Left lobe of liver (tissue), 2 donors: Measurements from ENCODE around the gene THRA. TPM values are rescaled to one million over a fixed set of nuclear protein-coding genes. Genes with fewer than 3 reads are reported as not detected.

Experiments used
- ATAC-seq: fragments of 200-7000 bp; cut with Tn5 transposase; one replicate; pipeline ENCODE4 v1.9.1; 2020; ENCODE audit warnings: mild to moderate bottlenecking, moderate library complexity
- DNase-seq: peaks from one replicate; pipeline ENCODE4 v3.0.0-alpha.2; 2020; ENCODE audit warnings: low spot score
- total RNA-seq: library from RNA; stranded (reverse); gene quantifications from one replicate; pipeline ENCODE4 v1.2.1, GENCODE V29; 2021
- donor health status: DM: no; HTN: no; CAD: no; lungs with moderate emphysema.
- donor health status: DM: no; HTN: yes; CAD: no.

Gene THRA
- total RNA-seq, 1 donor from 2014 or later: 10.7 TPM

- no peak for ATAC-seq
- no peak for DNase-seq
Measured at GRCh38 chr17:40108970-40109824, 46.4 kb downstream of the THRA start.

- ATAC-seq: no peak
- DNase-seq: no peak
Measured at GRCh38 chr17:40110026-40110845, 47.5 kb downstream of the THRA start.

GRCh38 chr17:40111221-40112128 is 48.7 kb downstream of the THRA start:
- ATAC-seq: peak; percentile 73

GRCh38 chr17:40112191-40112711 is 49.5 kb downstream of the THRA start:
- ATAC-seq (no peak), DNase-seq (no peak)

More at GRCh38 chr17:40111221-40112128, 48.7 kb downstream of the THRA start:
- peak; percentile 90 for DNase-seq

GRCh38 chr17:40112718-40113109 is 49.9 kb downstream of the THRA start:
- no peak for DNase-seq
- ATAC-seq: no peak

GRCh38 chr17:40113110-40113906 is 50.5 kb downstream of the THRA start:
- DNase-seq: peak; percentile 95
- peak; percentile 71 for ATAC-seq

GRCh38 chr17:40113907-40114245 is 51.1 kb downstream of the THRA start:
- ATAC-seq (no peak), DNase-seq (no peak)

- no peak for ATAC-seq
Measured at GRCh38 chr17:40115101-40115436, 52.3 kb downstream of the THRA start.

GRCh38 chr17:40121181-40122135 is 58.7 kb downstream of the THRA start, which contains the start of gene MSL1:
MSL1 (plus strand) TSS chr17:40121971; CDS start chr17:40122613, 642 bp downstream.
- ATAC-seq (peak; percentile 83), DNase-seq (peak; percentile 93)

More at GRCh38 chr17:40115101-40115436, 52.3 kb downstream of the THRA start:
- DNase-seq: no peak

- DNase-seq: peak; percentile 64
- ATAC-seq: peak; percentile 52
Measured at GRCh38 chr17:40122136-40122998, 59.6 kb downstream of the THRA start.

GRCh38 chr17:40122999-40123810 is 60.4 kb downstream of the THRA start:
- ATAC-seq: peak; percentile 36

GRCh38 chr17:40123811-40124114 is 61.0 kb downstream of the THRA start:
- no peak for DNase-seq
- ATAC-seq: no peak

More at GRCh38 chr17:40122999-40123810, 60.4 kb downstream of the THRA start:
- peak; percentile 62 for DNase-seq

- peak; percentile 19 for ATAC-seq
Measured at GRCh38 chr17:40124279-40125141, 61.7 kb downstream of the THRA start.

GRCh38 chr17:40129498-40129897 is 66.7 kb downstream of the THRA start:
- ATAC-seq (no peak), DNase-seq (no peak)

More at GRCh38 chr17:40124279-40125141, 61.7 kb downstream of the THRA start:
- no peak for DNase-seq

GRCh38 chr17:40130352-40131042 is 67.7 kb downstream of the THRA start:
- DNase-seq (no peak), ATAC-seq (peak; percentile 57)
